K562 (cell line): ENCODE data around the gene NALCN. TPM values are rescaled to one million over a fixed set of nuclear protein-coding genes. Genes with fewer than 3 reads are reported as not detected.

Experiments used
- AFF1 ChIP-seq, 2 experiments: fragments of 450-650 bp; IDR thresholded peaks; 2 replicates each; pipeline ENCODE4 v1.6.1; 2018; ENCODE audit warnings: mild to moderate bottlenecking in 2 of 2, low read depth in 1 of 2; ENCODE audit not compliant: partially characterized antibody in 2 of 2
- ELK3 ChIP-seq: fragments of 450-650 bp; formaldehyde crosslinking; IDR thresholded peaks from 2 replicates; pipeline ENCODE4 v1.4.0; 2020; ENCODE audit warnings: mild to moderate bottlenecking
- TAF15 ChIP-seq: fragments of 200-400 bp; formaldehyde crosslinking; IDR thresholded peaks from 2 replicates; pipeline ENCODE4 v1.6.1; 2017; ENCODE audit warnings: mild to moderate bottlenecking, low read depth, low read length, moderate library complexity
- ZNF232 ChIP-seq: sonication (generic); formaldehyde crosslinking; IDR thresholded peaks from 2 replicates; pipeline ENCODE4 v1.8.0; 2022; ENCODE audit warnings: mild to moderate bottlenecking, missing genetic modification reagents
- ZNF766 ChIP-seq: fragments of 200-800 bp; sonication (Bioruptor generic); conservative IDR thresholded peaks from 2 replicates; pipeline ENCODE4 v1.6.1; 2016; ENCODE audit warnings: missing genetic modification characterization, missing compliant biosample characterization
- polyA plus RNA-seq, 8 experiments: library from polyadenylated mRNA; depleted of rRNA in 4 of 8; stranded (reverse) in 5 of 8; unstranded in 3 of 8; fragments of >200 nt; fragmentation: Nextera tagmentation in 2 of 8; fragmentation: Illumina TruSeq in 1 of 8; extraction: Ambion mirVana in 2 of 8; extraction: Trizol in 1 of 8; gene quantifications; 2 replicates each; pipeline versions ENCODE4 v1.2.1 to v1.2.3, GENCODE V29; 2011 to 2014; ENCODE audit warnings: inconsistent platforms in 1 of 8, missing spikeins in 1 of 8
- total RNA-seq, 7 experiments: library from RNA; depleted of rRNA in 6 of 7; stranded (reverse); fragments of >200 nt in 6 of 7; fragmentation: Illumina TruSeq in 2 of 7; extraction: Trizol in 2 of 7; gene quantifications; 2 replicates each; pipeline versions ENCODE4 v1.2.1 to v1.2.3, GENCODE V29; 2011 to 2021; ENCODE audit warnings: low replicate concordance in 1 of 7
- TF ChIP-seq, protein P1 (sequence below), 2 experiments: fragments of 450-650 bp; IDR thresholded peaks; 2 replicates each; pipeline ENCODE4 v1.6.1; 2016; ENCODE audit warnings: mild to moderate bottlenecking in 2 of 2, borderline replicate concordance in 1 of 2, low read depth in 1 of 2, moderate library complexity in 1 of 2

The NALCN gene
- total and polyA plus RNA-seq, 9 of the 15 experiments (the other 6 are each of a cell fraction or from before 2014, with no cell fraction given): not detected

- TF ChIP-seq ZNF766 (CRISPR knock-in tag) (no peak), AFF1 (IDR thresholded peaks at IDR 0.05; ENCODE audit: low read depth in 1 of 2, partially characterized antibody in 2 of 2) (no peak), TAF15 (no peak), ELK3 (no peak), ZNF232 (CRISPR knock-in tag) (no peak)
- TF ChIP-seq, protein P1, sequence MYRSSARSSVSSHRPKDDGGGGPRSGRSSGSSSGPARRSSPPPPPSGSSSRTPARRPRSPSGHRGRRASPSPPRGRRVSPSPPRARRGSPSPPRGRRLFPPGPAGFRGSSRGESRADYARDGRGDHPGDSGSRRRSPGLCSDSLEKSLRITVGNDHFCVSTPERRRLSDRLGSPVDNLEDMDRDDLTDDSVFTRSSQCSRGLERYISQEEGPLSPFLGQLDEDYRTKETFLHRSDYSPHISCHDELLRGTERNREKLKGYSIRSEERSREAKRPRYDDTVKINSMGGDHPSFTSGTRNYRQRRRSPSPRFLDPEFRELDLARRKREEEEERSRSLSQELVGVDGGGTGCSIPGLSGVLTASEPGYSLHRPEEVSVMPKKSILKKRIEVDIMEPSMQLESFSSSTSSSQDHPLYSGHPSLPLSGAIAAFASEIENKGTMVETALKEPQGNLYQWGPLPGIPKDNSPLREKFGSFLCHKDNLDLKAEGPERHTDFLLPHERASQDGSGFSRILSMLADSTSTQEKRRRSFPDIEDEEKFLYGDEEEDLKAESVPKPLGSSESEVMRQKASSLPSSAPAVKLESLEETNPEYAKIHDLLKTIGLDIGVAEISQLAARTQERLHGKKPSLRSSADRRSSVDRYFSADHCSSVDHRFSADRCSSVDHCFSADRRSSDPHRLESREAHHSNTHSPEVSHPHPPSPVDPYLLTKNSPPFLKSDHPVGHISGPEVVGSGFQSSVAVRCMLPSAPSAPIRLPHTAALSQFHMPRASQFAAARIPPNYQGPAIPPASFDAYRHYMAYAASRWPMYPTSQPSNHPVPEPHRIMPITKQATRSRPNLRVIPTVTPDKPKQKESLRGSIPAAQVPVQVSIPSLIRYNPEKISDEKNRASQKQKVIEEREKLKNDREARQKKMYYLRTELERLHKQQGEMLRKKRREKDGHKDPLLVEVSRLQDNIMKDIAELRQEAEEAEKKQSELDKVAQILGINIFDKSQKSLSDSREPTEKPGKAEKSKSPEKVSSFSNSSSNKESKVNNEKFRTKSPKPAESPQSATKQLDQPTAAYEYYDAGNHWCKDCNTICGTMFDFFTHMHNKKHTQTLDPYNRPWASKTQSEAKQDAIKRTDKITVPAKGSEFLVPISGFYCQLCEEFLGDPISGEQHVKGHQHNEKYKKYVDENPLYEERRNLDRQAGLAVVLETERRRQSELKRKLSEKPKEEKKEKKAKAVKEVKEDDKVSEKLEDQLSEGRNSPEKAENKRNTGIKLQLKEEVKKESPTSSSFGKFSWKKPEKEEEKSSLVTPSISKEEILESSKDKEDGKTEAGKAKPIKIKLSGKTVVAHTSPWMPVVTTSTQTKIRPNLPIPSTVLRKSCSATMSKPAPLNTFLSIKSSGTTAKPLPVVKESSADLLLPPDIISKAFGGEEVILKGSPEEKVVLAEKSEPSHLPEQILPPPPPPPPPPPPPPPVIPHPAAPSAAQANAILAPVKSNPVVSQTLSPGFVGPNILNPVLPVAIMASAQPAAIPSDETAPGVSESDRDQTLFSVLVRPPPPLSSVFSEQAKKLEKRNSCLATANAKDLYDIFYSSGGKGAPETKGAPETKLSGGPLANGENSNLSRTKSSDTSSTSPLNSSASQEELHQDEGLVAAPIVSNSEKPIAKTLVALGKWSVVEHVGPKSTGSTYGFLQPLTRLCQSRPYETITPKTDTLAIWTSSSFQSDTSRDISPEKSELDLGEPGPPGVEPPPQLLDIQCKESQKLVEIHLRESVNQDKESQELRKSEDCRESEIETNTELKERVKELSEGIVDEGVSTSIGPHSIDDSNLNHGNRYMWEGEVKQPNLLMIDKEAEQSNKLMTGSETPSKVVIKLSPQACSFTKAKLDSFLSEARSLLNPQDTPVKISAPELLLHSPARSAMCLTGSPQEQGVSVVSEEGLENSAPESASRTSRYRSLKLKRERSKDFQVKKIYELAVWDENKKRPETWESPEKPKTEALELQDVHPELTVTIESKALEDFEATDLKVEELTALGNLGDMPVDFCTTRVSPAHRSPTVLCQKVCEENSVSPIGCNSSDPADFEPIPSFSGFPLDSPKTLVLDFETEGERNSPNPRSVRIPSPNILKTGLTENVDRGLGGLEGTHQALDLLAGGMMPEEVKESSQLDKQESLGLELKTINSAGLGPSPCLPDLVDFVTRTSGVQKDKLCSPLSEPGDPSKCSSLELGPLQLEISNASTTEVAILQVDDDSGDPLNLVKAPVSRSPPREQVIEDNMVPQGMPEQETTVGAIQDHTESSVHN (IDR thresholded peaks at IDR 0.05; ENCODE audit: borderline replicate concordance in 1 of 2, low read depth in 1 of 2): no peak
These were observed 304.4 kb downstream of the NALCN start (continued) for GRCh38 chr13:101111894-101112293.
